Measurements from ENCODE around the gene XKRX.

The XKRX gene

GRCh38 chrX:100895365-100896075 lies 33.2 kb downstream of the XKRX start:
- no peak for DNase-seq (ENCODE audit: low read depth in 4 of 4, low spot score in 1 of 4)

- DNase-seq (ENCODE audit: low read depth in 4 of 4, low spot score in 1 of 4), result no peak
These were observed 45.1 kb downstream of the XKRX start for GRCh38 chrX:100883654-100884053.

- DNase-seq (ENCODE audit: low read depth in 4 of 4, low spot score in 1 of 4), result no peak
These were observed 48.3 kb downstream of the XKRX start for GRCh38 chrX:100880368-100880767.

GRCh38 chrX:100874325-100874724 lies 54.4 kb downstream of the XKRX start, which contains the start of gene NOX1:
TSS of gene NOX1 (minus strand) at chrX:100874359. CDS start at chrX:100874139, 220 bp downstream.
- DNase-seq (ENCODE audit: low read depth in 4 of 4, low spot score in 1 of 4), result no peak

GRCh38 chrX:100871594-100872560 lies 56.8 kb downstream of the XKRX start:
- no peak for DNase-seq (ENCODE audit: low read depth in 4 of 4, low spot score in 1 of 4)

GRCh38 chrX:100870527-100870926 lies 58.2 kb downstream of the XKRX start:
- no peak for DNase-seq (ENCODE audit: low read depth in 4 of 4, low spot score in 1 of 4)

- no peak for DNase-seq (ENCODE audit: low read depth in 4 of 4, low spot score in 1 of 4)
These were observed 60.4 kb downstream of the XKRX start for GRCh38 chrX:100868273-100868672.

GRCh38 chrX:100864657-100865391 lies 63.9 kb downstream of the XKRX start:
- DNase-seq (ENCODE audit: low read depth in 4 of 4, low spot score in 1 of 4), result no peak

Data from stimulated activated CD4-positive, alpha-beta T cell treated with anti-CD3 and anti-CD28 coated beads, Interleukin-1b, Interleukin-23, amount 100 ng/mL, for 24 hours (primary cell).